GM23338 (cell line): ENCODE results near the gene IMPA2. TPM values are rescaled to one million over a fixed set of nuclear protein-coding genes. Genes with fewer than 3 reads are reported as not detected.

Source experiments
- ATAC-seq: fragments of 200-7000 bp; cut with Tn5 transposase; 3 replicates; pipeline ENCODE4 v1.9.1; 2020
- DNase-seq: peaks from one replicate; pipeline ENCODE4 v3.0.0-alpha.2; 2015; ENCODE audit warnings: low spot score
- H2AFZ ChIP-seq: fragments of 200-600 bp; sonication (generic); 2 replicates; pipeline ENCODE4 v1.8.0; 2016; ENCODE audit warnings: antibody characterized with exemption, mild to moderate bottlenecking, moderate library complexity
- H3F3A ChIP-seq: fragments of 200-600 bp; sonication (generic); replicated peaks from 2 replicates; pipeline ENCODE4 v1.8.0; 2017; ENCODE audit warnings: antibody characterized with exemption, mixed run types, low read depth
- H3K27ac ChIP-seq: fragments of 200-600 bp; sonication (generic); 2 replicates; pipeline ENCODE4 v1.6.1; 2016; ENCODE audit warnings: low read depth
- H3K27me3 ChIP-seq: fragments of 200-600 bp; sonication (generic); 2 replicates; pipeline ENCODE4 v1.8.0; 2016; ENCODE audit warnings: mild to moderate bottlenecking, mixed run types, moderate library complexity; ENCODE audit not compliant: insufficient read depth
- H3K36me3 ChIP-seq: fragments of 200-600 bp; sonication (generic); 2 replicates; pipeline ENCODE4 v1.8.0; 2016; ENCODE audit warnings: mild to moderate bottlenecking; ENCODE audit not compliant: insufficient read depth
- H3K4me1 ChIP-seq: fragments of 200-600 bp; sonication (generic); 2 replicates; pipeline ENCODE4 v1.8.0; 2016; ENCODE audit warnings: mild to moderate bottlenecking, moderate library complexity; ENCODE audit not compliant: insufficient read depth
- H3K4me2 ChIP-seq: fragments of 200-600 bp; sonication (generic); 2 replicates; pipeline ENCODE4 v1.7.1; 2017; ENCODE audit warnings: mixed run types
- H3K4me3 ChIP-seq: fragments of 200-600 bp; sonication (generic); 2 replicates; pipeline ENCODE4 v1.6.1; 2016; ENCODE audit warnings: mixed run types
- H3K79me2 ChIP-seq: fragments of 200-600 bp; sonication (generic); replicated peaks from 2 replicates; pipeline ENCODE4 v1.8.0; 2017; ENCODE audit warnings: mild to moderate bottlenecking; ENCODE audit not compliant: insufficient read depth
- H3K9me2 ChIP-seq: fragments of 200-600 bp; sonication (generic); 2 replicates; pipeline ENCODE4 v1.8.0; 2017; ENCODE audit not compliant: insufficient read depth
- H4K20me1 ChIP-seq: fragments of 200-600 bp; sonication (generic); replicated peaks from 2 replicates; pipeline ENCODE4 v1.8.0; 2017; ENCODE audit warnings: mild to moderate bottlenecking; ENCODE audit not compliant: insufficient read depth
- H3K27ac Mint-ChIP-seq: 2 replicates; pipeline ENCODE4 v1.8.0; 2020; ENCODE audit warnings: inconsistent platforms, mild to moderate bottlenecking, moderate library complexity, mixed read lengths
- H3K27me3 Mint-ChIP-seq: 3 replicates; pipeline ENCODE4 v1.8.0; 2022; ENCODE audit warnings: low read depth, mild to moderate bottlenecking, moderate library complexity, mixed read lengths, inconsistent platforms; ENCODE audit not compliant: insufficient read depth, poor library complexity
- H3K36me3 Mint-ChIP-seq: 3 replicates; pipeline ENCODE4 v1.8.0; 2021; ENCODE audit warnings: low read depth, mild to moderate bottlenecking, inconsistent platforms, moderate library complexity, mixed read lengths
- H3K4me1 Mint-ChIP-seq: 3 replicates; pipeline ENCODE4 v1.8.0; 2020; ENCODE audit warnings: mild to moderate bottlenecking, inconsistent platforms, mixed read lengths
- H3K4me3 Mint-ChIP-seq: 3 replicates; pipeline ENCODE4 v1.8.0; 2021; ENCODE audit warnings: moderate library complexity, mild to moderate bottlenecking, inconsistent platforms, mixed read lengths
- H3K9me3 Mint-ChIP-seq: 3 replicates; pipeline ENCODE4 v1.8.0; 2020; ENCODE audit warnings: moderate library complexity, mild to moderate bottlenecking, inconsistent platforms, mixed read lengths
- CREB1 ChIP-seq: fragments of 250-450 bp; sonication (Bioruptor Pico); IDR thresholded peaks from 2 replicates; pipeline ENCODE4 v1.5.0; 2020; ENCODE audit warnings: low read depth, mild to moderate bottlenecking, moderate library complexity
- EZH2 ChIP-seq: fragments of 200-600 bp; sonication (generic); IDR thresholded peaks from one replicate; pipeline ENCODE4 v1.8.0; 2017; ENCODE audit warnings: antibody characterized with exemption, mild to moderate bottlenecking, low read depth; ENCODE audit not compliant: unreplicated experiment
- EZH2phosphoT487 ChIP-seq: fragments of 200-600 bp; sonication (generic); IDR thresholded peaks from one replicate; pipeline ENCODE4 v1.8.1; 2018; ENCODE audit warnings: antibody characterized with exemption; ENCODE audit not compliant: unreplicated experiment
- JUNB ChIP-seq: IDR thresholded peaks from one replicate; pipeline ENCODE4 v1.6.1; 2016; ENCODE audit warnings: antibody characterized with exemption; ENCODE audit not compliant: unreplicated experiment
- NANOG ChIP-seq: IDR thresholded peaks from 2 replicates; pipeline ENCODE4 v1.6.1; 2016; ENCODE audit warnings: antibody characterized with exemption, borderline replicate concordance
- POLR2AphosphoS5 ChIP-seq: IDR thresholded peaks from 2 replicates; pipeline ENCODE4 v1.6.1; 2016; ENCODE audit warnings: antibody characterized with exemption, low read depth
- STAT1 ChIP-seq: IDR thresholded peaks from one replicate; pipeline ENCODE4 v1.6.1; 2016; ENCODE audit warnings: antibody characterized with exemption; ENCODE audit not compliant: unreplicated experiment
- ZNF114 ChIP-seq: fragments of 250-450 bp; sonication (Bioruptor Pico); IDR thresholded peaks from 2 replicates; pipeline ENCODE4 v1.5.0; 2020; ENCODE audit warnings: mild to moderate bottlenecking, moderate library complexity
- ZNF331 ChIP-seq: fragments of 250-450 bp; sonication (Bioruptor Pico); IDR thresholded peaks from 2 replicates; pipeline ENCODE4 v1.5.0; 2020; ENCODE audit warnings: low read depth, mild to moderate bottlenecking, moderate library complexity
- polyA plus RNA-seq: library from polyadenylated mRNA; unstranded; fragments of >200 nt; fragmentation: Nextera tagmentation; extraction: Ambion mirVana; gene quantifications from 2 replicates; pipeline ENCODE4 v1.2.1, GENCODE V29; 2016
- total RNA-seq: library from RNA; depleted of rRNA; stranded (reverse); fragments of >200 nt; shearing (Covaris generic); gene quantifications from 2 replicates; pipeline ENCODE4 v1.2.3, GENCODE V29; 2014
- TF ChIP-seq, protein P1 (sequence below): IDR thresholded peaks from one replicate; pipeline ENCODE4 v1.6.1; 2018; ENCODE audit warnings: antibody characterized with exemption; ENCODE audit not compliant: unreplicated experiment
- TF ChIP-seq, protein P2 (sequence below): IDR thresholded peaks from 2 replicates; pipeline ENCODE4 v1.6.1; 2016; ENCODE audit warnings: antibody characterized with exemption
- TF ChIP-seq, protein P3 (sequence below), 2 experiments: fragments of 200-600 bp in 1 of 2; sonication (generic) in 1 of 2; conservative IDR thresholded peaks; 2 replicates each; pipeline versions ENCODE4 v1.5.1 to v1.6.1; 2016 to 2017; ENCODE audit warnings: antibody characterized with exemption in 2 of 2, low read depth in 2 of 2, mild to moderate bottlenecking in 2 of 2, moderate library complexity in 1 of 2

Gene IMPA2
- total and polyA plus RNA-seq, 2 experiments from 2014 or later: 50.4 to 122 TPM

DNA sequence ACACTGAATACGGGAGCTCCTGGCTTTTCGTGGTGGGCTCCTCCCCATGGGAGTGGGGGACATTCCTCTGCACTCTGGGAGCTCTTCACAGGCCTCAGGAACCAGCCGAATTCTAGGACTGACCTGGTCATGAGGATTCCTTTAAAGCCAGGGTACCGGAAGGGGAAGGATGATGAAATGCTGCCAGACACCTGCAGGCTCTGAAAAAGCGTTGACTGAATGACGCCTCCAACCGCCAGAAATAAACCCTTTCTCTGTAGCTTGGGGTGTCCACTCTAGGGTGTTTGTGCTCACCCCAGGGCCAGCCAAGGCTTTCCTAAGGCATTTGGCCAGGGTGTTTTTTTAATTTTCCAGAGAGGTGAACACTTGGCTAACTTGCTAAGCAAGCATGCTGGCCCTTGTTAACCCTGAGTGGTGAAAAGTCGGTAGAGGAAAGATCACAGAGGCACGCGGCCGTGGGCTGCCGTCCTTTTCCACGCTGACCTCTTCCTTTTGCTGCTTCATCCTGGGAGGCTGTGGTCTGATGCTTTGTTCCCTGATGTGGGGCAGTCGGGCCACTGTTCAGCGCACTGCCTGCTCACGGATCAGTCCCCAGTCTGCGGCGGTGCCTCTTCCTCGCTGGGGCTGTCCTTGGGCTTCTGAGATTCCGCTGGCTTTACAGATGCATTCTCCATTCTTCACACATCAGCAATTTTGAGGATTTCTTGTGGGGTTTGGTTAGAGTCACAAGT lies 32.0 kb downstream of the IMPA2 start (continued):
- TF ChIP-seq, protein P1, sequence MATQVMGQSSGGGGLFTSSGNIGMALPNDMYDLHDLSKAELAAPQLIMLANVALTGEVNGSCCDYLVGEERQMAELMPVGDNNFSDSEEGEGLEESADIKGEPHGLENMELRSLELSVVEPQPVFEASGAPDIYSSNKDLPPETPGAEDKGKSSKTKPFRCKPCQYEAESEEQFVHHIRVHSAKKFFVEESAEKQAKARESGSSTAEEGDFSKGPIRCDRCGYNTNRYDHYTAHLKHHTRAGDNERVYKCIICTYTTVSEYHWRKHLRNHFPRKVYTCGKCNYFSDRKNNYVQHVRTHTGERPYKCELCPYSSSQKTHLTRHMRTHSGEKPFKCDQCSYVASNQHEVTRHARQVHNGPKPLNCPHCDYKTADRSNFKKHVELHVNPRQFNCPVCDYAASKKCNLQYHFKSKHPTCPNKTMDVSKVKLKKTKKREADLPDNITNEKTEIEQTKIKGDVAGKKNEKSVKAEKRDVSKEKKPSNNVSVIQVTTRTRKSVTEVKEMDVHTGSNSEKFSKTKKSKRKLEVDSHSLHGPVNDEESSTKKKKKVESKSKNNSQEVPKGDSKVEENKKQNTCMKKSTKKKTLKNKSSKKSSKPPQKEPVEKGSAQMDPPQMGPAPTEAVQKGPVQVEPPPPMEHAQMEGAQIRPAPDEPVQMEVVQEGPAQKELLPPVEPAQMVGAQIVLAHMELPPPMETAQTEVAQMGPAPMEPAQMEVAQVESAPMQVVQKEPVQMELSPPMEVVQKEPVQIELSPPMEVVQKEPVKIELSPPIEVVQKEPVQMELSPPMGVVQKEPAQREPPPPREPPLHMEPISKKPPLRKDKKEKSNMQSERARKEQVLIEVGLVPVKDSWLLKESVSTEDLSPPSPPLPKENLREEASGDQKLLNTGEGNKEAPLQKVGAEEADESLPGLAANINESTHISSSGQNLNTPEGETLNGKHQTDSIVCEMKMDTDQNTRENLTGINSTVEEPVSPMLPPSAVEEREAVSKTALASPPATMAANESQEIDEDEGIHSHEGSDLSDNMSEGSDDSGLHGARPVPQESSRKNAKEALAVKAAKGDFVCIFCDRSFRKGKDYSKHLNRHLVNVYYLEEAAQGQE: no peak
- TF ChIP-seq EZH2phosphoT487 (no peak), POLR2AphosphoS5 (no peak), ZNF331 (CRISPR knock-in tag) (no peak)

DNA sequence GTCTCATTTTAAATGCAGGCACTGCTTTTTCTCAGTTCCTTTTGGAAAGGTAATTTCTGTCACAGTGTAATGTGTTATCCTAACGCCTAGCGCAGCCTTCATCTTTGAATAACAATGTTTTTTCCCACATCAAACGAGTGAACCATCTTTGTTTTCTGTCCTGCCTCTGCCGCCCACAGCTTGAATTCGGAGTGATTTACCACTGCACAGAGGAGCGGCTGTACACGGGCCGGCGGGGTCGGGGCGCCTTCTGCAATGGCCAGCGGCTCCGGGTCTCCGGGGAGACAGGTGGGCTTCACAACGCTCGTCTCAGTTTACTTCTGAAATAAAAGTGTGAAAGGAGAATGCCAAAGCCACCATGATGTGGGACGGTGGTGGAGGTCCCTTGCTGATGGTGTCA lies 32.8 kb downstream of the IMPA2 start:
- H3K27ac ChIP-seq: no peak overlapping the region
- H3K4me1 ChIP-seq: peaks cover 5% of the 10 kb centered on the region; the same call in 1 of the 2 replicates
- H3K4me3 ChIP-seq: no peak overlapping the region
- Mint-ChIP-seq H3K9me3 (no peaks in the 10 kb centered on the region), H3K4me3 (no peak overlapping the region), H3K4me1 (peaks cover 3% of the 10 kb centered on the region; the same call in 2 of the 3 replicates), H3K36me3 (peaks cover 67% of the 10 kb centered on the region), H3K27ac (no peak overlapping the region), H3K27me3 (peaks cover 4% of the 10 kb centered on the region)
- H3K9me2 ChIP-seq: no peaks in the 10 kb centered on the region
- DNase-seq (no peak), ATAC-seq (no peak)
- H2AFZ ChIP-seq: no peak overlapping the region
- 0 out of 2 replicates have a peak, but pooled peaks cover 2% of the 10 kb centered on the region for H4K20me1 ChIP-seq
- H3F3A ChIP-seq: no peaks in the 10 kb centered on the region
- H3K27me3 ChIP-seq: no peaks in the 10 kb centered on the region
- H3K79me2 ChIP-seq: no peaks in the 10 kb centered on the region; the same call in 1 of the 2 replicates
- no peak overlapping the region for H3K4me2 ChIP-seq
- peaks cover 22% of the 10 kb centered on the region for H3K36me3 ChIP-seq
- TF ChIP-seq NANOG (no peak), ZNF114 (no peak), ZNF331 (CRISPR knock-in tag) (no peak), STAT1 (no peak), JUNB (no peak), EZH2 (no peak), CREB1 (no peak), EZH2phosphoT487 (no peak), POLR2AphosphoS5 (no peak)
- TF ChIP-seq, protein P1: no peak
- TF ChIP-seq, protein P2, sequence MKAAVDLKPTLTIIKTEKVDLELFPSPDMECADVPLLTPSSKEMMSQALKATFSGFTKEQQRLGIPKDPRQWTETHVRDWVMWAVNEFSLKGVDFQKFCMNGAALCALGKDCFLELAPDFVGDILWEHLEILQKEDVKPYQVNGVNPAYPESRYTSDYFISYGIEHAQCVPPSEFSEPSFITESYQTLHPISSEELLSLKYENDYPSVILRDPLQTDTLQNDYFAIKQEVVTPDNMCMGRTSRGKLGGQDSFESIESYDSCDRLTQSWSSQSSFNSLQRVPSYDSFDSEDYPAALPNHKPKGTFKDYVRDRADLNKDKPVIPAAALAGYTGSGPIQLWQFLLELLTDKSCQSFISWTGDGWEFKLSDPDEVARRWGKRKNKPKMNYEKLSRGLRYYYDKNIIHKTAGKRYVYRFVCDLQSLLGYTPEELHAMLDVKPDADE: no peak
- TF ChIP-seq, protein P3, sequence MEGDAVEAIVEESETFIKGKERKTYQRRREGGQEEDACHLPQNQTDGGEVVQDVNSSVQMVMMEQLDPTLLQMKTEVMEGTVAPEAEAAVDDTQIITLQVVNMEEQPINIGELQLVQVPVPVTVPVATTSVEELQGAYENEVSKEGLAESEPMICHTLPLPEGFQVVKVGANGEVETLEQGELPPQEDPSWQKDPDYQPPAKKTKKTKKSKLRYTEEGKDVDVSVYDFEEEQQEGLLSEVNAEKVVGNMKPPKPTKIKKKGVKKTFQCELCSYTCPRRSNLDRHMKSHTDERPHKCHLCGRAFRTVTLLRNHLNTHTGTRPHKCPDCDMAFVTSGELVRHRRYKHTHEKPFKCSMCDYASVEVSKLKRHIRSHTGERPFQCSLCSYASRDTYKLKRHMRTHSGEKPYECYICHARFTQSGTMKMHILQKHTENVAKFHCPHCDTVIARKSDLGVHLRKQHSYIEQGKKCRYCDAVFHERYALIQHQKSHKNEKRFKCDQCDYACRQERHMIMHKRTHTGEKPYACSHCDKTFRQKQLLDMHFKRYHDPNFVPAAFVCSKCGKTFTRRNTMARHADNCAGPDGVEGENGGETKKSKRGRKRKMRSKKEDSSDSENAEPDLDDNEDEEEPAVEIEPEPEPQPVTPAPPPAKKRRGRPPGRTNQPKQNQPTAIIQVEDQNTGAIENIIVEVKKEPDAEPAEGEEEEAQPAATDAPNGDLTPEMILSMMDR (conservative IDR thresholded peaks at IDR 0.05; ENCODE audit: low read depth in 2 of 2): no peak
